Retinal pigment epithelial cell (primary cell): Measurements from ENCODE around the gene HIBADH.

ENCODE experiments used
- DNase-seq: peaks from one replicate; pipeline ENCODE4 v3.0.0-alpha.2; 2010; ENCODE audit warnings: low read depth
- H3K4me3 ChIP-seq: 2 replicates; pipeline ENCODE4 v1.5.1; 2011; ENCODE audit warnings: mild to moderate bottlenecking, low read length, control low read depth, moderate library complexity
- TF ChIP-seq, protein P1 (sequence below): conservative IDR thresholded peaks from 2 replicates; pipeline ENCODE4 v1.5.1; 2011; ENCODE audit warnings: low read depth, low read length, control low read depth, inconsistent platforms

Gene HIBADH

DNA sequence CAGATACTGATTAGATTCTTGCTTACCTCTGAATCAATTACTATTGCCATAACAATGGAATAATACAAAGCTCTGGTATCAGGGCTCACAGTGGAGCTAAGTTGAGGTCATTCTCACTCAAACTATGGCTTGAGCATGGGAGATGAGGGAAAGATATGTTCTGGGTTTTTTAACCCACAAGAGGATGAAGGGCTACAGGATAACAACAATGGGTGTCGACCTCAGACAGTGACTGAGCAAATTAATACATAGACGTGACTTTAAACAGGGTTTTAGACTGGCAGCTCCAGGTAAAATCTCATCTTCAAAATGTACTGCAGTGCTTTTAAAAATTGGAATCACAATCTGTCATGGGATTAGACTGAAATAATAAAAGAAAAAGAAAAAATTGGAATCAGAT is 7.5 kb upstream of the HIBADH start:
- TF ChIP-seq, protein P1, sequence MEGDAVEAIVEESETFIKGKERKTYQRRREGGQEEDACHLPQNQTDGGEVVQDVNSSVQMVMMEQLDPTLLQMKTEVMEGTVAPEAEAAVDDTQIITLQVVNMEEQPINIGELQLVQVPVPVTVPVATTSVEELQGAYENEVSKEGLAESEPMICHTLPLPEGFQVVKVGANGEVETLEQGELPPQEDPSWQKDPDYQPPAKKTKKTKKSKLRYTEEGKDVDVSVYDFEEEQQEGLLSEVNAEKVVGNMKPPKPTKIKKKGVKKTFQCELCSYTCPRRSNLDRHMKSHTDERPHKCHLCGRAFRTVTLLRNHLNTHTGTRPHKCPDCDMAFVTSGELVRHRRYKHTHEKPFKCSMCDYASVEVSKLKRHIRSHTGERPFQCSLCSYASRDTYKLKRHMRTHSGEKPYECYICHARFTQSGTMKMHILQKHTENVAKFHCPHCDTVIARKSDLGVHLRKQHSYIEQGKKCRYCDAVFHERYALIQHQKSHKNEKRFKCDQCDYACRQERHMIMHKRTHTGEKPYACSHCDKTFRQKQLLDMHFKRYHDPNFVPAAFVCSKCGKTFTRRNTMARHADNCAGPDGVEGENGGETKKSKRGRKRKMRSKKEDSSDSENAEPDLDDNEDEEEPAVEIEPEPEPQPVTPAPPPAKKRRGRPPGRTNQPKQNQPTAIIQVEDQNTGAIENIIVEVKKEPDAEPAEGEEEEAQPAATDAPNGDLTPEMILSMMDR, result no peak
- no peak overlapping the region for H3K4me3 ChIP-seq
- DNase-seq, result no peak

DNA sequence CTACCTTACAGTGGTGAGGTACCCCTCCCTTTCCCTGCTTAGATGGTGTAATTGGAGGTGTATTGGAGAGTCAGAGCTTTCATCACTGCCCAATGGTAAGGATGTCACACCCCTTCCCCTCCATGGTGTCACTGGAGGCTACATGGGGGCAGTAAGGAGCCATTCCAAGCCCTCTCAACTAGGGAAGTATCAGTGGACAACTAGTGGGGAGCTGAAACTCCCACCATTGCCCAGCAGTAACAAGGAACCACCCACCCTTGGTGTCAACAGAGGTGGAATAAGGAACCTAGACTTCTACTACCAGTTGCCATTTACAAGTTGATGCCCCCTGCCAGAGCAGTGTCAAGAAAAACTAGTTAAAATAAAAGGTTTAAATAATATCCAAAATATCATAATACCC is 2.8 kb upstream of the HIBADH start:
- TF ChIP-seq, protein P1, result no peak
- H3K4me3 ChIP-seq, result no peak overlapping the region
- no peak for DNase-seq

DNA sequence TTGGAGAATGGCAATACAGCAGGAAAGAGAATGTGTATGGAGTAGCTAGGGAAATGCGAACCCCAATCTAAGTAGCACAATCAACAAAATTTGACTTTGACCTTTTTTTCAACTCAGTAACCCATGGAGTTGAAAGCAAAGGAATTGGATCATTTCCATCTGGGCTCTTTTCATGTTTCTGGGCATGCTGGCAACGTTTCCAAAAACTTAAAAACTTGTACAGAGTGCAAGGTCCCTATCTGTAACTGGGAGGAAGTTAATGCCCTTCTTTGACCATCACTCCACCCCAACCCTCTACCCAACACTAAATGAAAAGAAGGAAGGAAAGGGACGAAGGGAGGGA is 1.3 kb upstream of the HIBADH start:
- TF ChIP-seq, protein P1, result no peak
- H3K4me3 ChIP-seq, result no peak overlapping the region
- no peak for DNase-seq

DNA sequence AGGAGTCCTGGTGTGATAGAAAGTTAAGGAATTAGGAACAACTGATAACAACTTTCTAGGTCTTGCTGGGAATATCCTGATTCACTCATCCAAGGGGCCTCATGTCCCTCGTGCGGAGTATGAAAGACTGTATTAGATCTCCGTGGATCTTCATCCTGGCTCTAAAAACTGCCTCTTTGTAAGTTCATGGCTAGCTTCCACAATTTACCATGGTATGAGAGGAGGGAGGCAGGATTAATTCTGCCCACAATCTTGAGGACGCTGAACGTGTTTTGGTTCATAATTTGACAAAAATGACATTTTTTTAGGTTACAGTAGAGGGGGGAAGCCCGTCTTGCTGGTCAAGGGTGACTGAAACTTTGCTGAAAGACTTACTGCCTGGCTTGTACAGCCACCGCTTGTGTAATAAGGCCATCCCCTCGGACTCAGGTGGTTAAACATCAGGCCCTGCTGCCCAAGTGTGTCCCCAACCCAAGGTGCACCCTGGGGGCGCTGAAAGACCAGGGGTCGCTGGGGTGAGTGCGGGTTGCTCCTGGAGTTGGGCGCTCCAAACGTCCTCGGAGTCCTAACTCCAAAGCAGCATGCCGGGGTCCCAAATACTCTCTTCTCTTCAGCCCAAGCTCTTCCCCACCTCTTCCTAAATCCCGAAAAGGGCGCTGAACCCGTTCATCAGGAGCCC is 733 bp downstream of the HIBADH start:
- peak overlapping the region; percentile 72 for H3K4me3 ChIP-seq
- TF ChIP-seq, protein P1, result no peak
- no peak for DNase-seq

DNA sequence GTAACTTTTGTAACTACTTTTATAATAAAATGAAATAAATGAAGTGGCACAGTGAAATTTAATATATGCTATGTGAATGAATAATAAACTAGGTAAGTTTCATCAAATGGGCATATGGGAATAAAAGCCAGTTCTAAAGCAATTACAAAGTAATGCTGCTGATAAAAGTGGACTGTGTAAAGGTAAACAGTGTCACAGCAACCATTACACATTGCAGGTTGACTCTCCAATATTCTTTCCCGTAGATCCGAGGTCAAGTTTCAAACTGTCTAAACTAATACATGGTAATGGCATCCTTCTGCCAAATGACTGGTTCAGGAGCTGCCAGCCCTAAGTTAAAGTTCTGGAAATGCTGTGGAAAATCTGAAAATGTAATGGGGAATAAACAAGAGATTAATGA is 6.0 kb downstream of the HIBADH start:
- DNase-seq, result no peak
- no peak overlapping the region for H3K4me3 ChIP-seq
- TF ChIP-seq, protein P1, result no peak

DNA sequence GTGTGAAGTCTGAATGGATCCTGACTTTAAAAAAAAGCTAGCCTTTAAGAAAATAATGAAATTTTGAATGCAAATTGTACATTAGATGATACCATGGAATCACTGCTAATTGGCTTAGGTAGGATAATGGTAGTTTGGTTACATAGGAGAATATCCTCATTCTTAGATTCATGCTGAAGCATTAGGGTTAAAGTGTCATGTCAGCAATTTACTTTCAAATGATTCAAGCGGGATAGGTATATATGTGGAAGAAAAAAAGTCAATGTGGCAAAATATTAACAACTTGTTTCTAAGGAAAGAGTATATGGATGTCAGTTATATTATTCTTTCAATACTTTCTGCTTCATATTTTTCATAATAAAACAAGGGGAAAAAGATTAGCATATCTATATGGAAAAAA is 7.5 kb downstream of the HIBADH start:
- TF ChIP-seq, protein P1, result no peak

DNA sequence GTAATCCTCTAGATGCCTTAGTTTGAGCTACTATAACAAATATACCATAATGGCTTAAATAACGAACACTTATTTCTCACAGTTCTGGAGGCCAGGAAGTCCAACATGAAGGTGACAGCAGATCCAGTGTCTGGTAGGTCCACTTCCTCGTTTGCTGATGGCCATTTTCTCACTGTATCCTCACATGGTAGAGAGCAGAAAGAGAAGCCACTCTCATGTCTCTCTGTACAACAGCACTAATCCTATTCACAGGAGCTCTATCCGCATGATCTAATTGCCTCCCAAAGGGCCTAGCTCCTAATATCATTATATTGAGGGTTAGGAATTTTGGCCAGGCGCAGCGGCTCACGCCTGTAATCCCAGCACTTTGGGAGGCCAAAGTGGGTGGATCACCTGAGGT is 10.2 kb downstream of the HIBADH start:
- TF ChIP-seq, protein P1, result no peak
- no peak for DNase-seq
- H3K4me3 ChIP-seq, result no peak overlapping the region

More for the DNA sequence above, 7.5 kb downstream of the HIBADH start:
- no peak overlapping the region for H3K4me3 ChIP-seq
- no peak for DNase-seq
